Measurements from ENCODE around the gene UBE2L3.
"Not testable (repeated sequence)": the region's sequence is repeated elsewhere in the genome, so short reads cannot be mapped to it uniquely, and the experiment has no call there.

Gene UBE2L3

GRCh38 chr22:21629255-21630149, 62.0 kb downstream of the UBE2L3 start, which contains the start of gene YDJC:
YDJC (minus strand) TSS chr22:21630022; CDS start chr22:21630014, 8 bp downstream.
- peak; percentile 76 for DNase-seq

- DNase-seq, result no peak
Observed at GRCh38 chr22:21631025-21631424, 63.5 kb downstream of the UBE2L3 start.

- no peak for DNase-seq
Observed at GRCh38 chr22:21632237-21632895, 64.9 kb downstream of the UBE2L3 start, which contains the start of gene CCDC116. CCDC116 (plus strand) TSS chr22:21632760; CDS start chr22:21633182, 422 bp downstream.

- DNase-seq, result no peak
Observed at GRCh38 chr22:21632931-21633330, 65.4 kb downstream of the UBE2L3 start.

GRCh38 chr22:21633481-21633880, 66.0 kb downstream of the UBE2L3 start:
- no peak for DNase-seq

- DNase-seq, result no peak
Observed at GRCh38 chr22:21634081-21634480, 66.6 kb downstream of the UBE2L3 start.

- DNase-seq, result no peak
Observed at GRCh38 chr22:21634844-21635243, 67.3 kb downstream of the UBE2L3 start.

- DNase-seq, result no peak
Observed at GRCh38 chr22:21635771-21636510, 68.4 kb downstream of the UBE2L3 start.

GRCh38 chr22:21636629-21637218, 69.2 kb downstream of the UBE2L3 start:
- DNase-seq, result no peak

- DNase-seq, result not testable (repeated sequence)
Observed at GRCh38 chr22:21637450-21637849, 69.9 kb downstream of the UBE2L3 start.

GRCh38 chr22:21639359-21639758, 71.8 kb downstream of the UBE2L3 start:
- DNase-seq, result no peak

- DNase-seq, result no peak
Observed at GRCh38 chr22:21640810-21641209, 73.3 kb downstream of the UBE2L3 start.

GRCh38 chr22:21641417-21641788, 73.9 kb downstream of the UBE2L3 start:
- no peak for DNase-seq

- DNase-seq, result peak; percentile 97
Observed at GRCh38 chr22:21641789-21642583, 74.5 kb downstream of the UBE2L3 start, which contains the start of gene SDF2L1. SDF2L1 (plus strand) TSS chr22:21642302; CDS start chr22:21642337, 35 bp downstream.

GRCh38 chr22:21642584-21643448, 75.3 kb downstream of the UBE2L3 start:
- no peak for DNase-seq

GRCh38 chr22:21643533-21644357, 76.2 kb downstream of the UBE2L3 start:
- DNase-seq, result no peak

GRCh38 chr22:21645513-21645912, 78.0 kb downstream of the UBE2L3 start:
- DNase-seq, result not testable (repeated sequence)

- peak; percentile 62 for DNase-seq
Observed at GRCh38 chr22:21646608-21647590, 79.4 kb downstream of the UBE2L3 start.

- DNase-seq, result no peak
Observed at GRCh38 chr22:21650280-21650679, 82.8 kb downstream of the UBE2L3 start.
